ENCODE results near the gene SIK3. TPM values are rescaled to one million over a fixed set of nuclear protein-coding genes. Genes with fewer than 3 reads are reported as not detected.

The SIK3 gene
- polyA plus RNA-seq, 1 of the 3 experiments (the other 2 are of a cell fraction): 5.1 TPM

DNA sequence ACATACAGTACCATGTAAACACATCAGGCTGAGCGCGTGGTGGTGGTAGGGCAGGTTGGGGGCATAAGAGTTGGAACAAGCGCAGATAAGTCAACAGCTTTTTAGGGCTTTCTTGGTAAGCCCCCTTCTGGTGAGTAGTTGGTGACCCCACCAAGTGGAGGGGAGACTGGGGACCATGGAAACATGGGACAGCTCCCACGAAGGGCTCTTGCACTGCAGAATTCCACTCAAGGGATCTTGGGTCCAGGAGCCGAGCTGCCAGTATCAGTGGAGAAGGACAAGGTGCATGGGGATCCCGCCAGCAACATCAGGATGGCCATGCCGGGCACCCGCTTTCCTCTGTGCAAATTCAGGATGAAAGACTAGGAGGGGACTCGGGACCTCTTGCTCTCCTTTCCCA is 254.6 kb downstream of the SIK3 start:
- POLR2A ChIA-PET: no interaction called here
- 97% methylated on average over 8 of the region's 9 CpGs for WGBS (ENCODE audit: low lambda C conversion rate)
- H4K20me1 ChIP-seq (ENCODE audit: insufficient read depth): no peaks in the 10 kb centered on the region
- CTCF ChIA-PET: no interaction called here
- H2AFZ ChIP-seq (ENCODE audit: low read depth): no peak overlapping the region
- H3K9me2 ChIP-seq: no peaks in the 10 kb centered on the region
- no peak overlapping the region for H3K4me2 ChIP-seq
- no peaks in the 10 kb centered on the region for H3K27me3 ChIP-seq (ENCODE audit: insufficient read depth)
- peaks cover 0 to 5% of the 10 kb centered on the region in 2 experiments; a peak in 1 of 4 replicates for H3K4me1 ChIP-seq (ENCODE audit: control insufficient read depth in 1 of 2, insufficient read depth in 2 of 2, low read depth in 1 of 2, low read length in 1 of 2)
- H3K9ac ChIP-seq: no peak overlapping the region
- no peak for DNase-seq
- H3K27ac ChIP-seq (ENCODE audit: low read depth in 2 of 2, low read length in 1 of 2): no peak overlapping the region
- H3F3A ChIP-seq (replicated peaks; ENCODE audit: insufficient read depth): no peaks in the 10 kb centered on the region
- H3K36me3 ChIP-seq (replicated peaks in 1 of 2; ENCODE audit: control insufficient read depth in 1 of 2, insufficient read depth in 2 of 2, low read length in 1 of 2): peaks cover 9 to 47% of the 10 kb centered on the region in 2 experiments
- TF ChIP-seq, protein P1, sequence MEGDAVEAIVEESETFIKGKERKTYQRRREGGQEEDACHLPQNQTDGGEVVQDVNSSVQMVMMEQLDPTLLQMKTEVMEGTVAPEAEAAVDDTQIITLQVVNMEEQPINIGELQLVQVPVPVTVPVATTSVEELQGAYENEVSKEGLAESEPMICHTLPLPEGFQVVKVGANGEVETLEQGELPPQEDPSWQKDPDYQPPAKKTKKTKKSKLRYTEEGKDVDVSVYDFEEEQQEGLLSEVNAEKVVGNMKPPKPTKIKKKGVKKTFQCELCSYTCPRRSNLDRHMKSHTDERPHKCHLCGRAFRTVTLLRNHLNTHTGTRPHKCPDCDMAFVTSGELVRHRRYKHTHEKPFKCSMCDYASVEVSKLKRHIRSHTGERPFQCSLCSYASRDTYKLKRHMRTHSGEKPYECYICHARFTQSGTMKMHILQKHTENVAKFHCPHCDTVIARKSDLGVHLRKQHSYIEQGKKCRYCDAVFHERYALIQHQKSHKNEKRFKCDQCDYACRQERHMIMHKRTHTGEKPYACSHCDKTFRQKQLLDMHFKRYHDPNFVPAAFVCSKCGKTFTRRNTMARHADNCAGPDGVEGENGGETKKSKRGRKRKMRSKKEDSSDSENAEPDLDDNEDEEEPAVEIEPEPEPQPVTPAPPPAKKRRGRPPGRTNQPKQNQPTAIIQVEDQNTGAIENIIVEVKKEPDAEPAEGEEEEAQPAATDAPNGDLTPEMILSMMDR (IDR thresholded peaks at IDR 0.05): no peak
- TF ChIP-seq, protein P2, sequence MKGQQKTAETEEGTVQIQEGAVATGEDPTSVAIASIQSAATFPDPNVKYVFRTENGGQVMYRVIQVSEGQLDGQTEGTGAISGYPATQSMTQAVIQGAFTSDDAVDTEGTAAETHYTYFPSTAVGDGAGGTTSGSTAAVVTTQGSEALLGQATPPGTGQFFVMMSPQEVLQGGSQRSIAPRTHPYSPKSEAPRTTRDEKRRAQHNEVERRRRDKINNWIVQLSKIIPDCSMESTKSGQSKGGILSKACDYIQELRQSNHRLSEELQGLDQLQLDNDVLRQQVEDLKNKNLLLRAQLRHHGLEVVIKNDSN (IDR thresholded peaks at IDR 0.05; ENCODE audit: borderline replicate concordance, low read depth): no peak
- TF ChIP-seq, protein P3, sequence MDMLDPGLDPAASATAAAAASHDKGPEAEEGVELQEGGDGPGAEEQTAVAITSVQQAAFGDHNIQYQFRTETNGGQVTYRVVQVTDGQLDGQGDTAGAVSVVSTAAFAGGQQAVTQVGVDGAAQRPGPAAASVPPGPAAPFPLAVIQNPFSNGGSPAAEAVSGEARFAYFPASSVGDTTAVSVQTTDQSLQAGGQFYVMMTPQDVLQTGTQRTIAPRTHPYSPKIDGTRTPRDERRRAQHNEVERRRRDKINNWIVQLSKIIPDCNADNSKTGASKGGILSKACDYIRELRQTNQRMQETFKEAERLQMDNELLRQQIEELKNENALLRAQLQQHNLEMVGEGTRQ (IDR thresholded peaks at IDR 0.05; ENCODE audit: borderline replicate concordance, low read depth, low read length): no peak
- TF ChIP-seq TAF1 (IDR thresholded peaks at IDR 0.05; ENCODE audit: borderline replicate concordance, low read depth, low read length) (no peak), RXRA (IDR thresholded peaks at IDR 0.05; ENCODE audit: borderline replicate concordance, low read depth) (no peak), FOXJ3 (CRISPR knock-in tag; IDR thresholded peaks at IDR 0.05) (no peak), TCF12 (IDR thresholded peaks at IDR 0.05) (no peak), YY1 (IDR thresholded peaks at IDR 0.05; ENCODE audit: low read depth) (no peak), EP300 (IDR thresholded peaks at IDR 0.05; ENCODE audit: borderline replicate concordance in 1 of 2, low read depth in 1 of 2, low read length in 1 of 2) (no peak), FOXM1 (IDR thresholded peaks at IDR 0.05; ENCODE audit: low read depth) (no peak), GABPA (IDR thresholded peaks at IDR 0.05; ENCODE audit: low read depth) (no peak), EZH2phosphoT487 (IDR thresholded peaks at IDR 0.05; ENCODE audit: borderline replicate concordance, low read depth) (no peak), SIN3A (IDR thresholded peaks at IDR 0.05; ENCODE audit: borderline replicate concordance, low read depth, low read length) (no peak), RAD21 (IDR thresholded peaks at IDR 0.05; ENCODE audit: low read length) (no peak), MXI1 (IDR thresholded peaks at IDR 0.05; ENCODE audit: low read depth, low read length) (no peak), MEF2A (IDR thresholded peaks at IDR 0.05; ENCODE audit: borderline replicate concordance, low read depth) (no peak), GATA2 (CRISPR knock-in tag; IDR thresholded peaks at IDR 0.05) (no peak)
- TF ChIP-seq, protein P4, sequence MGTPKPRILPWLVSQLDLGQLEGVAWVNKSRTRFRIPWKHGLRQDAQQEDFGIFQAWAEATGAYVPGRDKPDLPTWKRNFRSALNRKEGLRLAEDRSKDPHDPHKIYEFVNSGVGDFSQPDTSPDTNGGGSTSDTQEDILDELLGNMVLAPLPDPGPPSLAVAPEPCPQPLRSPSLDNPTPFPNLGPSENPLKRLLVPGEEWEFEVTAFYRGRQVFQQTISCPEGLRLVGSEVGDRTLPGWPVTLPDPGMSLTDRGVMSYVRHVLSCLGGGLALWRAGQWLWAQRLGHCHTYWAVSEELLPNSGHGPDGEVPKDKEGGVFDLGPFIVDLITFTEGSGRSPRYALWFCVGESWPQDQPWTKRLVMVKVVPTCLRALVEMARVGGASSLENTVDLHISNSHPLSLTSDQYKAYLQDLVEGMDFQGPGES (IDR thresholded peaks at IDR 0.05; ENCODE audit: low read depth, low read length): no peak
- TF ChIP-seq, protein P5, sequence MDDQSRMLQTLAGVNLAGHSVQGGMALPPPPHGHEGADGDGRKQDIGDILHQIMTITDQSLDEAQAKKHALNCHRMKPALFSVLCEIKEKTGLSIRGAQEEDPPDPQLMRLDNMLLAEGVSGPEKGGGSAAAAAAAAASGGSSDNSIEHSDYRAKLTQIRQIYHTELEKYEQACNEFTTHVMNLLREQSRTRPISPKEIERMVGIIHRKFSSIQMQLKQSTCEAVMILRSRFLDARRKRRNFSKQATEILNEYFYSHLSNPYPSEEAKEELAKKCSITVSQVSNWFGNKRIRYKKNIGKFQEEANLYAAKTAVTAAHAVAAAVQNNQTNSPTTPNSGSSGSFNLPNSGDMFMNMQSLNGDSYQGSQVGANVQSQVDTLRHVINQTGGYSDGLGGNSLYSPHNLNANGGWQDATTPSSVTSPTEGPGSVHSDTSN (IDR thresholded peaks at IDR 0.05): no peak
- no peaks in the 10 kb centered on the region for H3K79me2 ChIP-seq (ENCODE audit: insufficient read depth)
- H3K4me3 ChIP-seq (ENCODE audit: low read depth in 2 of 2, low read length in 1 of 2): no peak overlapping the region
- no peaks in the 10 kb centered on the region for H3K9me3 ChIP-seq
